GM12801 (cell line): Measurements from ENCODE around the gene SLC6A6.

Source experiments
- TF ChIP-seq, protein P1 (sequence below): IDR thresholded peaks from one replicate; pipeline ENCODE4 v1.5.1; 2011; ENCODE audit warnings: control low read depth; ENCODE audit not compliant: insufficient read length; ENCODE audit errors: extremely low read depth

Gene SLC6A6

DNA sequence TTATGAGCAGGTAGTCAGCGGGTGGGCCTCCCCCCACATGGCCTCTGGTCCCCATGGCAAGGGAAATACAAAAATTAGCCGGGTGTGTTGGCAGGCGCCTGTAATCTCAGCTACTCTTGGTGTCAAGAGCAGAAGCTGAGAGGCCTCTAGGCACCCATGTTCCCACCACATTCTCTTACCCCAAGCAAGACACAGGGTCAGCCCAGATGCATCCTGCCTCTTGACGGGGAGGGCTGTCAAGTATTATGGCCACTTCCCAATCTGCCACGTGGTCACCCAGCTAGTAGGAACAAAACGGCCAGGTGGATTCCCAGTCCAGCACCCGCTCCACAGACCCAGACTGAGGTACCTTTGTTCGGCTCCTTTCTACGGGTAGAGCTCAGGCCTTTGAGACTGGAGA is 16.2 kb upstream of the SLC6A6 start:
- TF ChIP-seq, protein P1, sequence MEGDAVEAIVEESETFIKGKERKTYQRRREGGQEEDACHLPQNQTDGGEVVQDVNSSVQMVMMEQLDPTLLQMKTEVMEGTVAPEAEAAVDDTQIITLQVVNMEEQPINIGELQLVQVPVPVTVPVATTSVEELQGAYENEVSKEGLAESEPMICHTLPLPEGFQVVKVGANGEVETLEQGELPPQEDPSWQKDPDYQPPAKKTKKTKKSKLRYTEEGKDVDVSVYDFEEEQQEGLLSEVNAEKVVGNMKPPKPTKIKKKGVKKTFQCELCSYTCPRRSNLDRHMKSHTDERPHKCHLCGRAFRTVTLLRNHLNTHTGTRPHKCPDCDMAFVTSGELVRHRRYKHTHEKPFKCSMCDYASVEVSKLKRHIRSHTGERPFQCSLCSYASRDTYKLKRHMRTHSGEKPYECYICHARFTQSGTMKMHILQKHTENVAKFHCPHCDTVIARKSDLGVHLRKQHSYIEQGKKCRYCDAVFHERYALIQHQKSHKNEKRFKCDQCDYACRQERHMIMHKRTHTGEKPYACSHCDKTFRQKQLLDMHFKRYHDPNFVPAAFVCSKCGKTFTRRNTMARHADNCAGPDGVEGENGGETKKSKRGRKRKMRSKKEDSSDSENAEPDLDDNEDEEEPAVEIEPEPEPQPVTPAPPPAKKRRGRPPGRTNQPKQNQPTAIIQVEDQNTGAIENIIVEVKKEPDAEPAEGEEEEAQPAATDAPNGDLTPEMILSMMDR: no peak

DNA sequence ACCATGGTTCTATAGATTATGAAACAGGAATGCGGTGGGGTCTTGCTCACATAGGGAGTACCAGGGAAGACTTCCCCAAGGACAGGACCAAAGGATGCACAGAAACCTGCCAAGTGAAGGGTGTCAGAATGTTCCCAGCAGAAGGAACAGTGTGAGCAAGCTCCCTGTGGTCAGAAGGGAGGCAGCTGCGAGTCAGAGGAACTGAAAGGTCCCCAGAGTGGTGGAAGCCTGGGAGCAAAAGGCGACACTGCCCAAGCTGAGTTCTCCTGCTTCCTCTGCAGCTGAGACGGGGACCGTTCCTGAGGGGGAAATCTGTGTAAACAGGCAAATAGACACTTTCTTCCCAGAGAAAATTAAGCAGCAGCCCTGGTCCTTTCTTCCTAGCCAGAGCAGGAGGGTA is 14.2 kb upstream of the SLC6A6 start:
- TF ChIP-seq, protein P1: no peak

DNA sequence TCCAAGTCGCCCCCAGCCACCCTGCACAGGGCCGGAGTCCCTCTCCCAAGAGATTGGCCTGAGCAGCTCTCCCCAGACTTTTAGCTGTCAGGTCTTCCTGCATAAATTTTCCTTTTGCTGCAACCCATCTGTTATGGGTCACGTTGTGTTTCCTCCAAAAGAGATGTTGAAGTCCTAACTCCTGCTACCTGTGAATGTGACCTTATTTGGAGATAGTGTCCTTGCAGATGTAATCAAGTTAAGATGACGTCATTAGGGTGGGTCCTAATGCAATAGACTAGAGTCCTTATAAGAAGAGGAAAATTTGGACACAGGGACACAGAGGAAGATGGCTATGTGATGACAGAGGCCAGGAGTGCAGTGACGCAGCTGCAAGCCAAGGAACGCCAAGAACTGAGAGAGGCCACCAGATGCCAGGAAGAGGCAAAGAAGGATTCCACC is 13.2 kb upstream of the SLC6A6 start:
- TF ChIP-seq, protein P1: no peak

DNA sequence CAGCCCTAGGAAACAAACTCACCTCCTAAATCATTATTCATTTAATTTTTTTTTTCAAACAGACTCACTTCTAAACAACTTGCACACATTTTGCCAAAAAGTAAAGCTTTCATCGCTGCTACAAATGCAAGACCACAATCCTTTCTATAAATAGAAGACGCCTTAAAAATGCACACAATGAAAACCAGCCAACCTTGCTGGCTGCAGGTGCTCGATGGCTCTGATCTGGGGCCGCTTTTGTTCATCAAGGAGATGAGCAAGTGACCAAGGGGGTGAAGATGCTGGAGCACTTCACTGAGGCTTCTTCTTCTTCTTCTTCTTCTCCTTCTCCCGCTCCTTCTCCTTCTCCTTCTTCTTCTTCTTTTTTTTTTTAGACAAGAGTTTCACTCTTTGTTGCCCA is 12.7 kb upstream of the SLC6A6 start:
- TF ChIP-seq, protein P1: no peak

DNA sequence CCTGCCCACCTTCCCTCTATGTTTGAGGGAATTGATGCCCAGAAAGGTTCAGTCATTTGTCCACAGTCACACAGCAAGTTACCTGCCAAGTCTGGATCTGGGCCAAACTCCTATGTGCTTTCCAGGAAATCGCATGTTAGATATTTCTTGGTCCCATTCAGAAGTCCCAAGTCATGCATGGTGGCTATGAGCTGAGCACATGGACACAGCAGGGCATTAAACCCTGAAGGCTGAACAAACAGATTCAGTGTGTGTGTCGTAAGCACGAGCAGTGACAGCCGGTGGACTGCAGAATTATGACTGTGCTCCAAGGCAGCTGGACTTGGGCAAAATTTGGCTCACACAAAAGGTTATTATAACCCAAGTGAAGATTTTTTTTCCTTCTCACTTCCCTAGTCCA is 11.4 kb upstream of the SLC6A6 start:
- TF ChIP-seq, protein P1: no peak

DNA sequence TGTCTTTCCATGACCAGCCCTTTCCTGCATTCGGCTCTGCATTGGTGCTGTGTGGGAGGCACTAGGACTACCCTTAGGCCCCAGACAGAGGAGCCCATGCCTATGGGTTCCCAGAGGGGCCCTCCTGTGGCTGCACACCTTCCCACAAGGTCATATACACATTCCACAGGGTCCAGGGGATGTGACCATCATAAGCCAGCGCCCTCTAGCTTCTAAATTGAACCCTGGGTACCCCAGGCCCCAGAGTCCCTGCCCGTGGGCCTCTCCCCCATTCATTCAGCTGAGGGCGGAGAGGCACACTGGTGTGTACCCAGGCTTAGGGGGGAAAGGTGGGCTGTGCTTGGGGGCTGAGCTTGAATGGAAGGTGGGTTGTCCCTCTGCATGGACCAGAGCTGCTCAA is 10.2 kb upstream of the SLC6A6 start:
- TF ChIP-seq, protein P1: no peak

DNA sequence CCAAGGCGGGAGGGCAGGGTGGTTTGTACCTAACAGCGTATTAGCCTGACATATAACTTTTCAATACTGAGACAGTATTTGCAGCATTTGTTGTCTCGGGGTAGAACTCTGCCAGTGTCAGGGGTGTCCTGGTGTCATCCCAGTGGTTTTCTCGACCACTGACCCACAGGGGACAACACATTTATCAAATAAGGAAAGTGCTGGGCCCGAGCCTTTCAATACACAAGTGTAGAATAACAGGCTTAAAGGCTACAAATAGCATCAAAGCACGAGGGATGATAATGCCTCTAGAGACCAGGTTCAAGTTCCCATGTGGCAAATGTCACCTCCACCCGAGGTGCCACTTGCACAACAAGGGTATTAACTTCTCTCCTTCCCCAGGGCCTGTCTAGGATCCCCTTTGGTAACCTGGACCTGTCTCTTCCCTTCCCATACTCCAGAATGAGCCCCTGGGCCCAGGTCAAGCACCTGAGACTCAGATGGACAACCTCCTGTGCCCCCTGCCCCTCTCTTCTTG is 9.5 kb upstream of the SLC6A6 start:
- TF ChIP-seq, protein P1: no peak
